IMR-90 (cell line): Measurements from ENCODE around the gene GEMIN8.

Experiments
- CEBPB ChIP-seq: IDR thresholded peaks from 2 replicates; pipeline ENCODE4 v1.6.1; 2012; ENCODE audit warnings: low read depth, low read length, improper control_type of control experiment
- FOS ChIP-seq: fragments of 150-350 bp; IDR thresholded peaks from 2 replicates; pipeline ENCODE4 v1.6.1; 2016; ENCODE audit warnings: low read depth, low read length
- MAZ ChIP-seq: IDR thresholded peaks from 2 replicates; pipeline ENCODE4 v1.6.1; 2012; ENCODE audit warnings: low read depth, mild to moderate bottlenecking, low read length, improper control_type of control experiment, moderate library complexity, borderline replicate concordance
- POLR2A ChIP-seq: IDR thresholded peaks from 2 replicates; pipeline ENCODE4 v1.6.1; 2012; ENCODE audit warnings: mild to moderate bottlenecking, low read depth, low read length
- RAD21 ChIP-seq: IDR thresholded peaks from 2 replicates; pipeline ENCODE4 v1.6.1; 2012; ENCODE audit warnings: low read length, improper control_type of control experiment
- RFX5 ChIP-seq: IDR thresholded peaks from 2 replicates; pipeline ENCODE4 v1.8.0; 2012; ENCODE audit warnings: low read depth, mild to moderate bottlenecking, low read length, moderate library complexity
- SMC3 ChIP-seq: fragments of 150-350 bp; IDR thresholded peaks from 2 replicates; pipeline ENCODE4 v1.6.1; 2016; ENCODE audit warnings: low read depth, mild to moderate bottlenecking, antibody characterized with exemption, low read length, moderate library complexity
- TF ChIP-seq, protein P1 (sequence below): conservative IDR thresholded peaks from 2 replicates; pipeline ENCODE4 v1.5.1; 2012; ENCODE audit warnings: mild to moderate bottlenecking, low read depth, low read length, improper control_type of control experiment
- TF ChIP-seq, protein P2 (sequence below): fragments of 150-350 bp; IDR thresholded peaks from 2 replicates; pipeline ENCODE4 v1.6.1; 2017; ENCODE audit warnings: mild to moderate bottlenecking, antibody characterized with exemption, low read length, low read depth

- no peak for TF ChIP-seq MAZ
- TF ChIP-seq, protein P1, sequence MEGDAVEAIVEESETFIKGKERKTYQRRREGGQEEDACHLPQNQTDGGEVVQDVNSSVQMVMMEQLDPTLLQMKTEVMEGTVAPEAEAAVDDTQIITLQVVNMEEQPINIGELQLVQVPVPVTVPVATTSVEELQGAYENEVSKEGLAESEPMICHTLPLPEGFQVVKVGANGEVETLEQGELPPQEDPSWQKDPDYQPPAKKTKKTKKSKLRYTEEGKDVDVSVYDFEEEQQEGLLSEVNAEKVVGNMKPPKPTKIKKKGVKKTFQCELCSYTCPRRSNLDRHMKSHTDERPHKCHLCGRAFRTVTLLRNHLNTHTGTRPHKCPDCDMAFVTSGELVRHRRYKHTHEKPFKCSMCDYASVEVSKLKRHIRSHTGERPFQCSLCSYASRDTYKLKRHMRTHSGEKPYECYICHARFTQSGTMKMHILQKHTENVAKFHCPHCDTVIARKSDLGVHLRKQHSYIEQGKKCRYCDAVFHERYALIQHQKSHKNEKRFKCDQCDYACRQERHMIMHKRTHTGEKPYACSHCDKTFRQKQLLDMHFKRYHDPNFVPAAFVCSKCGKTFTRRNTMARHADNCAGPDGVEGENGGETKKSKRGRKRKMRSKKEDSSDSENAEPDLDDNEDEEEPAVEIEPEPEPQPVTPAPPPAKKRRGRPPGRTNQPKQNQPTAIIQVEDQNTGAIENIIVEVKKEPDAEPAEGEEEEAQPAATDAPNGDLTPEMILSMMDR: no peak
- TF ChIP-seq RAD21: no peak
- no peak for TF ChIP-seq RFX5
- TF ChIP-seq FOS: no peak
- no peak for TF ChIP-seq POLR2A
- no peak for TF ChIP-seq SMC3
- TF ChIP-seq, protein P2, sequence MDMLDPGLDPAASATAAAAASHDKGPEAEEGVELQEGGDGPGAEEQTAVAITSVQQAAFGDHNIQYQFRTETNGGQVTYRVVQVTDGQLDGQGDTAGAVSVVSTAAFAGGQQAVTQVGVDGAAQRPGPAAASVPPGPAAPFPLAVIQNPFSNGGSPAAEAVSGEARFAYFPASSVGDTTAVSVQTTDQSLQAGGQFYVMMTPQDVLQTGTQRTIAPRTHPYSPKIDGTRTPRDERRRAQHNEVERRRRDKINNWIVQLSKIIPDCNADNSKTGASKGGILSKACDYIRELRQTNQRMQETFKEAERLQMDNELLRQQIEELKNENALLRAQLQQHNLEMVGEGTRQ: no peak
- TF ChIP-seq CEBPB: no peak
These were observed 46.0 kb downstream of the GEMIN8 start for GRCh38 chrX:13983734-13984133.
